A549 (cell line): Measurements from ENCODE around the gene R3HDML. TPM values are rescaled to one million over a fixed set of nuclear protein-coding genes. Genes with fewer than 3 reads are reported as not detected.
A peak's percentile ranks its signal among the peaks of the same experiment; 100 is the strongest.

Source experiments
- ATAC-seq, 2 experiments: fragments of 200-7000 bp in 1 of 2; fragments of >200 bp in 1 of 2; cut with Nextera tagmentation in 1 of 2; cut with Tn5 transposase in 1 of 2; 3 replicates each; pipeline versions ENCODE4 v1.8.0 to v1.9.1; 2018 to 2020; ENCODE audit warnings: mild to moderate bottlenecking in 1 of 2, moderate library complexity in 1 of 2
- CTCF ChIA-PET: fragments of 300-600 bp; sonication (Branson Sonifier 250); formaldehyde crosslinking; extraction: SDS; loops from one replicate; lab custom pipeline; 2021; ENCODE audit warnings: antibody characterized with exemption, inconsistent platforms; lab: Yijun Ruan, JAX
- POLR2A ChIA-PET: fragments of 350-600 bp; formaldehyde crosslinking; extraction: SDS; loops from one replicate; lab custom pipeline; 2021; ENCODE audit warnings: antibody characterized with exemption, inconsistent platforms; lab: Yijun Ruan, JAX
- DNase-seq, 2 experiments: peaks; one replicate each; pipeline versions ENCODE4 v3.0.0 to v3.0.0-alpha.2; 2011 to 2016; ENCODE audit warnings: low read depth in 1 of 2, low spot score in 1 of 2
- FAIRE-seq: peaks from 2 replicates; lab custom pipeline; 2011; peaks lifted over from hg19 to GRCh38; lab: Jason Lieb, UNC
- H3K27ac ChIP-seq, 2 experiments: fragments of >200 bp; sonication (Bioruptor Twin); formaldehyde crosslinking; 3 replicates each; pipeline ENCODE4 v1.5.1; 2016 to 2017
- H3K4me1 ChIP-seq: fragments of >200 bp; sonication (Bioruptor Twin); formaldehyde crosslinking; 3 replicates; pipeline ENCODE4 v1.6.1; 2016
- H3K4me2 ChIP-seq: fragments of >200 bp; sonication (Bioruptor Twin); formaldehyde crosslinking; 3 replicates; pipeline ENCODE4 v1.6.1; 2016
- H3K4me3 ChIP-seq: fragments of >200 bp; sonication (Bioruptor Twin); formaldehyde crosslinking; 3 replicates; pipeline ENCODE4 v1.5.1; 2016
- H3K9me3 ChIP-seq: fragments of >200 bp; sonication (Bioruptor Twin); formaldehyde crosslinking; 3 replicates; pipeline ENCODE4 v1.6.1; 2016
- ATOH8 ChIP-seq: fragments of 250-450 bp; sonication (Bioruptor Pico); IDR thresholded peaks from 2 replicates; pipeline ENCODE4 v1.5.0; 2020; ENCODE audit warnings: low read depth, mild to moderate bottlenecking, moderate library complexity
- BCL3 ChIP-seq: fragments of >200 bp; sonication (Bioruptor Twin); formaldehyde crosslinking; IDR thresholded peaks from 3 replicates; pipeline ENCODE4 v1.6.1; 2016
- BHLHE40 ChIP-seq: IDR thresholded peaks from 2 replicates; pipeline ENCODE4 v1.6.1; 2012; ENCODE audit warnings: low read depth, low read length, inconsistent platforms
- CBX2 ChIP-seq: fragments of 200-600 bp; sonication (generic); IDR thresholded peaks from 2 replicates; pipeline ENCODE4 v1.6.1; 2016; ENCODE audit warnings: low read depth, mild to moderate bottlenecking, borderline replicate concordance
- CHD2 ChIP-seq: fragments of 150-350 bp; IDR thresholded peaks from 2 replicates; pipeline ENCODE4 v1.6.1; 2014; ENCODE audit warnings: low read length; ENCODE audit not compliant: partially characterized antibody
- CHD4 ChIP-seq: fragments of 200-600 bp; sonication (generic); IDR thresholded peaks from 2 replicates; pipeline ENCODE4 v1.6.1; 2016; ENCODE audit warnings: antibody characterized with exemption, mild to moderate bottlenecking, borderline replicate concordance
- CTCF ChIP-seq: fragments of >200 bp; sonication (Bioruptor Twin); formaldehyde crosslinking; IDR thresholded peaks from 3 replicates; pipeline ENCODE4 v1.5.1; 2016
- EHF ChIP-seq: fragments of 250-450 bp; sonication (Bioruptor Pico); IDR thresholded peaks from 2 replicates; pipeline ENCODE4 v1.5.0; 2020; ENCODE audit warnings: mild to moderate bottlenecking
- EHMT2 ChIP-seq: fragments of 200-600 bp; sonication (generic); IDR thresholded peaks from 2 replicates; pipeline ENCODE4 v1.6.1; 2016; ENCODE audit warnings: antibody characterized with exemption, low read depth, mild to moderate bottlenecking, moderate library complexity
- FOSB ChIP-seq: fragments of 250-450 bp; sonication (Bioruptor Pico); IDR thresholded peaks from 2 replicates; pipeline ENCODE4 v1.5.0; 2020; ENCODE audit warnings: mild to moderate bottlenecking, moderate library complexity
- FOXS1 ChIP-seq: fragments of 250-450 bp; sonication (Bioruptor Pico); IDR thresholded peaks from 2 replicates; pipeline ENCODE4 v1.5.0; 2020; ENCODE audit warnings: mild to moderate bottlenecking, moderate library complexity
- GATA3 ChIP-seq: IDR thresholded peaks from 2 replicates; pipeline ENCODE4 v1.6.1; 2012; ENCODE audit warnings: borderline replicate concordance
- HMGXB4 ChIP-seq: fragments of 250-450 bp; sonication (Bioruptor Pico); IDR thresholded peaks from 2 replicates; pipeline ENCODE4 v1.5.0; 2021; ENCODE audit warnings: mild to moderate bottlenecking, moderate library complexity, borderline replicate concordance
- HOXB5 ChIP-seq: fragments of 250-450 bp; sonication (Bioruptor Pico); IDR thresholded peaks from 2 replicates; pipeline ENCODE4 v1.5.0; 2020; ENCODE audit warnings: mild to moderate bottlenecking, moderate library complexity
- JUNB ChIP-seq: fragments of >200 bp; sonication (Bioruptor Twin); formaldehyde crosslinking; IDR thresholded peaks from 2 replicates; pipeline ENCODE4 v1.6.1; 2016
- KDM1A ChIP-seq: fragments of 200-600 bp; sonication (generic); IDR thresholded peaks from 2 replicates; pipeline ENCODE4 v1.6.1; 2016; ENCODE audit warnings: low read depth, mild to moderate bottlenecking
- KDM5A ChIP-seq: fragments of 200-600 bp; sonication (generic); IDR thresholded peaks from 2 replicates; pipeline ENCODE4 v1.6.1; 2016; ENCODE audit warnings: antibody characterized with exemption, mild to moderate bottlenecking
- MAZ ChIP-seq: fragments of 150-350 bp; IDR thresholded peaks from 2 replicates; pipeline ENCODE4 v1.6.1; 2014; ENCODE audit warnings: antibody characterized with exemption, low read depth, low read length, borderline replicate concordance
- PHF8 ChIP-seq: fragments of 200-600 bp; sonication (generic); IDR thresholded peaks from 2 replicates; pipeline ENCODE4 v1.6.1; 2016; ENCODE audit warnings: low read depth, mild to moderate bottlenecking, antibody characterized with exemption, moderate library complexity, borderline replicate concordance
- POLR2A ChIP-seq: IDR thresholded peaks from 2 replicates; pipeline ENCODE4 v1.6.1; 2012; ENCODE audit warnings: mild to moderate bottlenecking, low read length
- POLR2AphosphoS2 ChIP-seq: conservative IDR thresholded peaks from 2 replicates; pipeline ENCODE4 v1.6.1; 2012; ENCODE audit warnings: low read length, improper control_type of control experiment, inconsistent platforms
- RARB ChIP-seq: fragments of 250-450 bp; sonication (Bioruptor Pico); IDR thresholded peaks from 2 replicates; pipeline ENCODE4 v1.8.0; 2021; ENCODE audit warnings: mild to moderate bottlenecking, moderate library complexity
- RCOR1 ChIP-seq: fragments of 150-350 bp; IDR thresholded peaks from 2 replicates; pipeline ENCODE4 v1.6.1; 2014; ENCODE audit warnings: antibody characterized with exemption, low read length, low read depth
- REST ChIP-seq: fragments of 200-600 bp; sonication (generic); IDR thresholded peaks from 2 replicates; pipeline ENCODE4 v1.6.1; 2016; ENCODE audit warnings: antibody characterized with exemption, mild to moderate bottlenecking, moderate library complexity
- SREBF2 ChIP-seq: fragments of 450-650 bp; IDR thresholded peaks from 2 replicates; pipeline ENCODE4 v1.6.1; 2014; ENCODE audit warnings: mild to moderate bottlenecking, moderate library complexity
- TP53 ChIP-seq: fragments of 250-450 bp; sonication (Bioruptor Pico); IDR thresholded peaks from 2 replicates; pipeline ENCODE4 v1.5.0; 2021; ENCODE audit warnings: mild to moderate bottlenecking, moderate library complexity
- ZC3H11A ChIP-seq: fragments of 450-650 bp; IDR thresholded peaks from 2 replicates; pipeline ENCODE4 v1.6.1; 2014; ENCODE audit warnings: antibody characterized with exemption, mild to moderate bottlenecking
- WGBS: methylation state at CpG from one replicate; pipeline ENCODE4 v1.1.6; 2017; ENCODE audit errors: missing lambda C conversion rate; 5-methylcytosine and 5-hydroxymethylcytosine counted together
- polyA plus RNA-seq, 4 experiments: library from polyadenylated mRNA; depleted of rRNA in 3 of 4; stranded (reverse); fragments of >200 nt; fragmentation: RNase III in 1 of 4; extraction: RNeasy Plus Mini Kit Qiagen cat#74134 plus additional on column Dnase treatment in 1 of 4; gene quantifications; 2 replicates in 3 of 4; 3 replicates in 1 of 4; pipeline ENCODE4 v1.2.3, GENCODE V29; 2011 to 2017

R3HDML gene
- polyA plus RNA-seq, 2 of the 4 experiments (the other 2 are of a cell fraction), result 0.96 to 1.2 TPM

GRCh38 chr20:44399446-44399845, 62.6 kb downstream of the R3HDML start:
- 65% methylated on average over 3 of the region's 3 CpGs for WGBS
- CTCF ChIA-PET, result interaction anchor here (1.3 to 1.7 kb wide), 5 partner anchors 11 to 182 kb away, joined by 3 to 7 read pairs (median 5); no protein-coding TSS in a partner anchor
- peak overlapping the region; percentile 75 to 86 for H3K27ac ChIP-seq
- POLR2A ChIA-PET, result no interaction called here
- FAIRE-seq, result no peak
- H3K4me1 ChIP-seq, result peaks cover 86% of the 10 kb centered on the region
- no peak overlapping the region for H3K4me3 ChIP-seq
- ATAC-seq, result no peak
- H3K4me2 ChIP-seq, result peak overlapping the region; percentile 76; the same call in 2 of the 3 replicates
- no peak for DNase-seq
- TF ChIP-seq CHD2 (no peak), HMGXB4 (no peak), REST (no peak), ZC3H11A (no peak), EHMT2 (no peak), GATA3 (no peak), RARB (CRISPR knock-in tag) (no peak), PHF8 (no peak), JUNB (no peak), HOXB5 (CRISPR knock-in tag) (no peak), CHD4 (no peak), POLR2A (no peak), CTCF (no peak), FOSB (CRISPR knock-in tag) (no peak), CBX2 (no peak), BCL3 (no peak)
- H3K9me3 ChIP-seq, result no peaks in the 10 kb centered on the region

GRCh38 chr20:44400671-44400969, 63.8 kb downstream of the R3HDML start:
- H3K9me3 ChIP-seq, result no peaks in the 10 kb centered on the region
- H3K27ac ChIP-seq, result peak overlapping the region; percentile 75 to 86
- ChIA-PET CTCF (interaction anchor here (1.3 kb wide), 1 partner anchor 70 kb away, joined by 4 read pairs; no protein-coding TSS in a partner anchor), POLR2A (no interaction called here)
- 73% methylated on average over 5 of the region's 5 CpGs for WGBS
- DNase-seq (no peak), FAIRE-seq (no peak), ATAC-seq (0 out of 6 replicates have a peak, but pooled peaks of 1 of the 2 experiments have one; percentile 3)
- peaks cover 74% of the 10 kb centered on the region for H3K4me1 ChIP-seq
- H3K4me3 ChIP-seq, result no peak overlapping the region
- no peak for TF ChIP-seq ATOH8 (CRISPR knock-in tag)
- TF ChIP-seq POLR2AphosphoS2, result no peak
- no peak for TF ChIP-seq BHLHE40
- no peak for TF ChIP-seq SREBF2
- no peak for TF ChIP-seq MAZ
- TF ChIP-seq RARB (CRISPR knock-in tag), result no peak
- TF ChIP-seq EHF (CRISPR knock-in tag), result no peak
- TF ChIP-seq RCOR1, result no peak
- no peak for TF ChIP-seq KDM1A
- no peak for TF ChIP-seq HMGXB4
- no peak for TF ChIP-seq FOXS1 (CRISPR knock-in tag)
- no peak for TF ChIP-seq GATA3
- TF ChIP-seq CBX2, result no peak
- no peak for TF ChIP-seq TP53
- TF ChIP-seq KDM5A, result no peak
- TF ChIP-seq FOSB (CRISPR knock-in tag), result no peak
- no peak for TF ChIP-seq POLR2A
- TF ChIP-seq, all 56 proteins: peak for 0
- H3K4me2 ChIP-seq, result peak overlapping the region; percentile 76
